Colon (tissue), 2 donors: ENCODE measurements around the gene SMURF2.
"Not testable (repeated sequence)": the region's sequence is repeated elsewhere in the genome, so short reads cannot be mapped to it uniquely, and the experiment has no call there.

Source experiments
- FAIRE-seq: peaks from 2 replicates; lab custom pipeline; 2012; peaks lifted over from hg19 to GRCh38; lab: Jason Lieb, UNC
- donor health status: control.
- donor health status: control.

The SMURF2 gene

GRCh38 chr17:64630309-64631223, 31.5 kb downstream of the SMURF2 start:
- no peak for FAIRE-seq

- FAIRE-seq: no peak
Observed at GRCh38 chr17:64628641-64629040, 33.5 kb downstream of the SMURF2 start.

GRCh38 chr17:64627797-64628196, 34.3 kb downstream of the SMURF2 start:
- FAIRE-seq: no peak

GRCh38 chr17:64626827-64627226, 35.3 kb downstream of the SMURF2 start:
- no peak for FAIRE-seq

GRCh38 chr17:64625541-64625940, 36.6 kb downstream of the SMURF2 start:
- FAIRE-seq: no peak

- FAIRE-seq: no peak
Observed at GRCh38 chr17:64622931-64623654, 39.0 kb downstream of the SMURF2 start.

- no peak for FAIRE-seq
Observed at GRCh38 chr17:64621772-64622171, 40.3 kb downstream of the SMURF2 start.

GRCh38 chr17:64618848-64619247, 43.3 kb downstream of the SMURF2 start:
- FAIRE-seq: no peak

GRCh38 chr17:64617125-64617780, 44.9 kb downstream of the SMURF2 start:
- FAIRE-seq: no peak

- FAIRE-seq: no peak
Observed at GRCh38 chr17:64615028-64615677, 47.0 kb downstream of the SMURF2 start.

GRCh38 chr17:64614266-64615027, 47.7 kb downstream of the SMURF2 start:
- FAIRE-seq: no peak

GRCh38 chr17:64611369-64611768, 50.7 kb downstream of the SMURF2 start:
- no peak for FAIRE-seq

GRCh38 chr17:64610244-64610643, 51.9 kb downstream of the SMURF2 start:
- FAIRE-seq: not testable (repeated sequence)

- no peak for FAIRE-seq
Observed at GRCh38 chr17:64608571-64608981, 53.5 kb downstream of the SMURF2 start.

- FAIRE-seq: no peak
Observed at GRCh38 chr17:64607862-64608565, 54.1 kb downstream of the SMURF2 start.

- FAIRE-seq: not testable (repeated sequence)
Observed at GRCh38 chr17:64604532-64604931, 57.6 kb downstream of the SMURF2 start.

- FAIRE-seq: no peak
Observed at GRCh38 chr17:64603987-64604386, 58.1 kb downstream of the SMURF2 start.

- no peak for FAIRE-seq
Observed at GRCh38 chr17:64599827-64600226, 62.3 kb downstream of the SMURF2 start.

- no peak for FAIRE-seq
Observed at GRCh38 chr17:64599187-64599676, 62.9 kb downstream of the SMURF2 start.

- FAIRE-seq: no peak
Observed at GRCh38 chr17:64598672-64599071, 63.4 kb downstream of the SMURF2 start.

GRCh38 chr17:64596988-64597387, 65.1 kb downstream of the SMURF2 start:
- FAIRE-seq: no peak
